Omental fat pad (tissue), 4 donors: ENCODE results near the gene ENO4. TPM values are rescaled to one million over a fixed set of nuclear protein-coding genes. Genes with fewer than 3 reads are reported as not detected.

Experiments used
- ATAC-seq: fragments of 150-250 bp; one replicate; pipeline ENCODE4 v1.9.1; 2016; ENCODE audit warnings: mild to moderate bottlenecking, moderate library complexity; ENCODE audit not compliant: low FRiP score
- DNase-seq: peaks from one replicate; pipeline ENCODE4 v3.0.0-alpha.2; 2019; ENCODE audit warnings: low spot score
- CTCF ChIP-seq, 3 donors: fragments of 450-650 bp; IDR thresholded peaks; one replicate each; pipeline ENCODE4 v1.5.1; 2016 to 2017; ENCODE audit warnings: antibody characterized with exemption in 3 of 3, mild to moderate bottlenecking in 3 of 3, moderate library complexity in 2 of 3
- total RNA-seq, 4 donors: library from RNA; depleted of rRNA; stranded (reverse); fragments of >200 nt; gene quantifications; one replicate each; pipeline ENCODE4 v1.1.0, GENCODE V29; 2016

The ENO4 gene
- total RNA-seq: 1 to 10 TPM in 1 of 4 donors, under 1 TPM in 1, not detected in 2; 0.46 to 4.3 TPM

GRCh38 chr10:116849248-116850057 lies at the start of gene ENO4:
Gene ENO4 (plus strand): TSS chr10:116849499. CDS start chr10:116849567, 68 bp downstream.
- ATAC-seq (peak; percentile 87), DNase-seq (peak; percentile 27)
- TF ChIP-seq CTCF (IDR thresholded peaks at IDR 0.05): no peak

- TF ChIP-seq CTCF (IDR thresholded peaks at IDR 0.05): no peak
- ATAC-seq: no peak
These were observed 48.9 kb upstream of the ENO4 start for GRCh38 chr10:116800286-116800929.

GRCh38 chr10:116801658-116802057 lies 47.6 kb upstream of the ENO4 start:
- no peak for ATAC-seq
- no peak for TF ChIP-seq CTCF (IDR thresholded peaks at IDR 0.05)

More at GRCh38 chr10:116800286-116800929, 48.9 kb upstream of the ENO4 start:
- no peak for DNase-seq

GRCh38 chr10:116802474-116802873 lies 46.8 kb upstream of the ENO4 start:
- TF ChIP-seq CTCF (IDR thresholded peaks at IDR 0.05): no peak
- ATAC-seq (no peak), DNase-seq (no peak)

More at GRCh38 chr10:116801658-116802057, 47.6 kb upstream of the ENO4 start:
- DNase-seq: no peak

- DNase-seq: no peak
- ATAC-seq: no peak
These were observed 46.4 kb upstream of the ENO4 start for GRCh38 chr10:116802876-116803275.

More at GRCh38 chr10:116802876-116803275, 46.4 kb upstream of the ENO4 start:
- no peak for TF ChIP-seq CTCF (IDR thresholded peaks at IDR 0.05)
